Tibial artery (tissue), 4 donors: ENCODE data around the gene RAB3A.

Experiments used
- DNase-seq, 2 donors: peaks; one replicate each; pipeline ENCODE4 v3.0.0-alpha.2; 2019
- H3K27ac ChIP-seq, 2 donors: fragments of 200-600 bp; sonication (generic) in 1 of 2; 1 replicate in 1 of 2; 2 replicates in 1 of 2; pipeline ENCODE4 v1.5.1; 2018 to 2019; ENCODE audit warnings: mild to moderate bottlenecking in 1 of 2
- H3K27me3 ChIP-seq, 2 donors: fragments of 200-600 bp; sonication (generic) in 1 of 2; one replicate each; pipeline versions ENCODE4 v1.5.1 to v1.6.0; 2016 to 2019
- H3K36me3 ChIP-seq, 3 donors: fragments of 200-600 bp; sonication (generic) in 2 of 3; one replicate each; pipeline ENCODE4 v1.5.1; 2016 to 2019; ENCODE audit warnings: mild to moderate bottlenecking in 2 of 3
- H3K4me1 ChIP-seq, 4 donors: fragments of 200-600 bp; sonication (generic) in 2 of 4; 1 replicate in 3 of 4; 2 replicates in 1 of 4; pipeline ENCODE4 v1.5.1; 2016 to 2019
- H3K4me3 ChIP-seq, 2 donors: fragments of 200-600 bp; sonication (generic) in 1 of 2; 1 replicate in 1 of 2; 2 replicates in 1 of 2; pipeline ENCODE4 v1.5.1; 2018 to 2019; ENCODE audit warnings: mild to moderate bottlenecking in 2 of 2
- H3K9me3 ChIP-seq, 3 donors: fragments of 200-600 bp; sonication (generic) in 1 of 3; one replicate each; pipeline ENCODE4 v1.5.1; 2016 to 2019
- intact Hi-C: fragments of 100-400 bp; cut with DNase I; formaldehyde crosslinking; loops from one replicate; pipeline ENCODE4 v1.15.0; 2023; ENCODE audit warnings: low total_unique reads
- TF ChIP-seq, protein P1 (sequence below), 2 experiments: fragments of 200-600 bp in 1 of 2; fragments of 450-650 bp in 1 of 2; IDR thresholded peaks; one replicate each; pipeline ENCODE4 v1.5.1; 2017 to 2019; ENCODE audit warnings: antibody characterized with exemption in 2 of 2, mild to moderate bottlenecking in 1 of 2, moderate library complexity in 1 of 2

The RAB3A gene

DNA sequence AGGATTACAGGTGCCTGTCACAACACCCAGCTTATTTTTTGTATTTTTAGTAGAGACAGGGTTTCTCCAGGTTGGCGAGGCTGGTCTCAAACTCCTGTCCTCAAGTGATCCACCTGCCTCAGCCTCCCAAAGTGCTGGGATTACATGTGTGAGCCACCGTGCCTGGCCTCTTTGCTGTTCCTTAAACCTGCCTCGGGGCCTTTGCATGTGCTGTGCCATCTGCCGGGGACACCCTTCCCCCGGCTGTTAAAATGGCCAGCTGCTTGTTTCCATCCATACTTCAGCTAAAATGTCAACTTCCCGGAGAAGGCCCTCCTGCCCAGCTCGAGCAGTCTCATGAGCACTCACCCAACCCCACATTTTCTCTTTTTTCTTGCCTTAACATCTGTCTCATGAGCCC is 41.5 kb upstream of the RAB3A start:
- Histone ChIP-seq H3K9me3 (no peaks in the 10 kb centered on the region), H3K27ac (no peak overlapping the region), H3K27me3 (peaks cover 0 to 6% of the 10 kb centered on the region in 2 donors), H3K4me1 (no peaks in the 10 kb centered on the region), H3K4me3 (no peak overlapping the region), H3K36me3 (no peaks in the 10 kb centered on the region)
- TF ChIP-seq, protein P1, sequence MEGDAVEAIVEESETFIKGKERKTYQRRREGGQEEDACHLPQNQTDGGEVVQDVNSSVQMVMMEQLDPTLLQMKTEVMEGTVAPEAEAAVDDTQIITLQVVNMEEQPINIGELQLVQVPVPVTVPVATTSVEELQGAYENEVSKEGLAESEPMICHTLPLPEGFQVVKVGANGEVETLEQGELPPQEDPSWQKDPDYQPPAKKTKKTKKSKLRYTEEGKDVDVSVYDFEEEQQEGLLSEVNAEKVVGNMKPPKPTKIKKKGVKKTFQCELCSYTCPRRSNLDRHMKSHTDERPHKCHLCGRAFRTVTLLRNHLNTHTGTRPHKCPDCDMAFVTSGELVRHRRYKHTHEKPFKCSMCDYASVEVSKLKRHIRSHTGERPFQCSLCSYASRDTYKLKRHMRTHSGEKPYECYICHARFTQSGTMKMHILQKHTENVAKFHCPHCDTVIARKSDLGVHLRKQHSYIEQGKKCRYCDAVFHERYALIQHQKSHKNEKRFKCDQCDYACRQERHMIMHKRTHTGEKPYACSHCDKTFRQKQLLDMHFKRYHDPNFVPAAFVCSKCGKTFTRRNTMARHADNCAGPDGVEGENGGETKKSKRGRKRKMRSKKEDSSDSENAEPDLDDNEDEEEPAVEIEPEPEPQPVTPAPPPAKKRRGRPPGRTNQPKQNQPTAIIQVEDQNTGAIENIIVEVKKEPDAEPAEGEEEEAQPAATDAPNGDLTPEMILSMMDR (IDR thresholded peaks at IDR 0.05): no peak
- intact Hi-C loops: no loop called here
- DNase-seq: no peak

GRCh38 chr19:18239303-18239702 is 35.5 kb upstream of the RAB3A start:
- Histone ChIP-seq H3K4me3 (no peak overlapping the region), H3K9me3 (no peaks in the 10 kb centered on the region), H3K27ac (no peak overlapping the region), H3K36me3 (no peaks in the 10 kb centered on the region), H3K27me3 (peaks cover 0 to 36% of the 10 kb centered on the region in 2 donors), H3K4me1 (no peaks in the 10 kb centered on the region)
- TF ChIP-seq, protein P1 (IDR thresholded peaks at IDR 0.05): no peak
- intact Hi-C loops: no loop called here
- no peak for DNase-seq

DNA sequence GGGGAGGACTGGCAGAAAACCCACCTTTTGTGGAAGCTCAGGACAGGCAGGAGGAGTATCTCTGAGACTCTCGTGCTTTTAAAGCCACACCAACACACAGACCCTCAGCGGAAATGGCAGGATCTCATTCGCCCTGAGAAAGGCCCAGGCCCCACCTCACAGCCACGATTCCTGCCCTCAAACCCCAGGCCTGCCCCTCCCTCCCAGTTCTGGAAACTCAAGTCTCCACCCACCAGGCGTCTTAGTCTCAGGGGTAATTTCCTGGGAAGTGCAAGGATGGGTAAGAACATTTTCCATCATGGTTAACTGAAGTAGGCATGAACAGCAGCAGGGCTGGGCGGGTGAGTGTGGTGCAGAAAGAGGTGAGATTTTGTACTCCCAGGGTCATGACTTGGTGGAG is 30.4 kb upstream of the RAB3A start:
- Histone ChIP-seq H3K4me1 (peaks cover 0 to 15% (median 4%) of the 10 kb centered on the region in 4 donors), H3K27ac (no peak overlapping the region), H3K4me3 (no peak overlapping the region), H3K27me3 (peaks cover 0 to 75% of the 10 kb centered on the region in 2 donors), H3K9me3 (peaks cover 0 to 17% (median 13%) of the 10 kb centered on the region in 3 donors), H3K36me3 (no peaks in the 10 kb centered on the region)
- intact Hi-C loops: no loop called here
- DNase-seq: no peak
- TF ChIP-seq, protein P1 (IDR thresholded peaks at IDR 0.05): no peak

DNA sequence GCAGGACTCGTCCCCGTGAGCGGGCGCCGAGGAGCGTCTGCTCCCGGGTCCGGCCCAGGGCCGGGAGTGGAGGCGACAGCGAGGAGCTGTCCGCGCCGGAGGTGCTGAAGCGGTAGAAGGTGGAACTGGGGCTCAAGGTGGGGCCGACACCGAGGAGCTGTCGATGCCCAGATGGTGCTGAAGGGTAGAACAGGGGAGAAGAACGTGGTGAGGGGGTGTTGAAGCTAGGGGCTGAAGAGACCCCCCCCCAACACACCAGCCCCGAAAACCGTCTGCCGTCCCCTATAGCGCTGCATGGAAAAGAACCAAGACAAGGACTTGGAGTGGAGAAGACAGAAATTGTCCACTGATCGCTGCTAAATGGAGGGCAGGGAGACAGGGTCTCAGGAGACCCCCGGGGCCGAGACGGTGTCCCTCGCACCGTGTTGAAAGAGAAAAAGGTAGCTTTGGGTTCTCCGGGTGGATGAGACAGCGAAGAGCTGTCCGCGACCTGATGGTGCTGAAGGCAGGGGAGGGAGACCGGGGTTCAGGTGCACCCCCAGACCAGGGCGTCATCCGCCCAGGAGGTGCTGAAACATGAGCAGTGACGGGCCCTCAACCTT is 29.5 kb upstream of the RAB3A start:
- Histone ChIP-seq H3K9me3 (peaks cover 0 to 17% (median 13%) of the 10 kb centered on the region in 3 donors), H3K4me3 (no peak overlapping the region), H3K27me3 (peaks cover 0 to 77% of the 10 kb centered on the region in 2 donors), H3K4me1 (peaks cover 0 to 15% (median 4%) of the 10 kb centered on the region in 4 donors), H3K36me3 (no peaks in the 10 kb centered on the region), H3K27ac (no peak overlapping the region)
- TF ChIP-seq, protein P1 (IDR thresholded peaks at IDR 0.05): no peak
- intact Hi-C loops: no loop called here
- DNase-seq: no peak

DNA sequence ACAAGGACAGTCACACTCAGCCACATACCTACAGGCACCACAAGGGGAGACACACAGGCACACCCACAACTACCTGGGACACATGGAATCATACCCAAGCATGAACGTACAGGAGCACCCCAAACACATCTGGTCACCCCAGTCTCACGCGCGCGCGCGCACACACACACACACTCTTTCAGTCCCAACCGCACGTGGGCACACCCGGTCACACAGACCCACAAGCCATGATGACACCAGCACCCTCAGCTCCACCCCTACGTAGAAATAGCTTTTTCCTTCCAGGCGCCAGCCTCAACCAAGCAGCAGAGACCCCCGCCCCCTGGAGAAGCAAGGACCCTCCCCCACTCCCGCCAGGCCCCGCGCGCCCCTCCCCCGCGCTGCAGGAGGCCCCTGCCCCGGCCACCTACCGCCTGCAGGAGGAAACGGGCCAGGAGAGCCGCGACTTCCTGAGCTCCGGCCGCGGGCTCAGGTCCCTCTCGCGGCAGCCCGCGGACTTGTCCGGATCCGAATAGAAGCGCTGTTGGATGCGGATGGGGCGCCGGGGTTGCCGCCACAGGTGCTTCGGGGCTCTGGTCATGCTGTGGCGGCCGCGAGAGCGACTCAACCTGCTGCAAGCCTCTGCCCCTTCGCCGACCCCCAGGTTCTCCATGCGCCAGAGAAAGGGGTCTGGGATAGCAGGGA is 28.8 kb upstream of the RAB3A start:
- no peak overlapping the region for H3K4me3 ChIP-seq
- H3K36me3 ChIP-seq: no peaks in the 10 kb centered on the region
- H3K4me1 ChIP-seq: peaks cover 0 to 22% (median 8%) of the 10 kb centered on the region in 4 donors
- no peak for DNase-seq
- H3K27ac ChIP-seq: no peak overlapping the region
- H3K9me3 ChIP-seq: peaks cover 0 to 17% (median 13%) of the 10 kb centered on the region in 3 donors
- intact Hi-C loops: no loop called here
- peaks cover 0 to 83% of the 10 kb centered on the region in 2 donors for H3K27me3 ChIP-seq
- TF ChIP-seq, protein P1 (IDR thresholded peaks at IDR 0.05): no peak
